Thyroid gland (tissue), 4 donors: ENCODE measurements around the gene PLEKHH3.

Experiments used
- CTCF ChIP-seq, 6 experiments: fragments of 200-600 bp in 3 of 6; fragments of 450-650 bp in 3 of 6; sonication (generic) in 3 of 6; IDR thresholded peaks; one replicate each; pipeline ENCODE4 v1.5.1; 2016 to 2019; ENCODE audit warnings: antibody characterized with exemption in 6 of 6, mild to moderate bottlenecking in 2 of 6, inconsistent platforms in 1 of 6, moderate library complexity in 1 of 6
- POLR2A ChIP-seq, 2 donors: fragments of 450-650 bp; IDR thresholded peaks; one replicate each; pipeline ENCODE4 v1.6.1; 2017; ENCODE audit warnings: antibody characterized with exemption in 2 of 2, mild to moderate bottlenecking in 2 of 2, moderate library complexity in 1 of 2

DNA sequence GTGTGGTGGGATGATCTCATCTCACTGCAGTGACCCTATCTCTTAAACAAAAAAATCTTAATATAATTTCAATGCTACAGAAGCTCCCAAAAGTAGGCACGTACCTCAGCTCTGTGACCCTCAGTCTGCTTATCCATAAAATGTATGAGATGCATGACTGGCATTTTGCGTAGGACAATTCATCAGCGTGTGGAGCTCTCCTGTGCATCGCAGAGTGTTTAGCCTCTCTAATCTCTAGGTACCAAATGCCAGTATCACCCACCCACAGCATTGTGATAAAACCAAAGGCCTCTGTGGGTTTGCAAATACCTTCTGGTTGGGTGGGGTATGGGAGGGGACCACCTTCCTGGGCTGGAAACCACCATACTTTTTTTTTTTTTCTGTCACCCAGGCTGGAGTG, 36.7 kb downstream of the PLEKHH3 start:
- TF ChIP-seq CTCF (IDR thresholded peaks at IDR 0.05) (no peak), POLR2A (IDR thresholded peaks at IDR 0.05) (no peak)
